Measurements from ENCODE around the gene ZSCAN18.

ZSCAN18 gene

GRCh38 chr19:58086825-58087710 lies 11.0 kb downstream of the ZSCAN18 start:
- DNase-seq (ENCODE audit: low read depth in 3 of 3, low spot score in 1 of 3), result no peak

DNA sequence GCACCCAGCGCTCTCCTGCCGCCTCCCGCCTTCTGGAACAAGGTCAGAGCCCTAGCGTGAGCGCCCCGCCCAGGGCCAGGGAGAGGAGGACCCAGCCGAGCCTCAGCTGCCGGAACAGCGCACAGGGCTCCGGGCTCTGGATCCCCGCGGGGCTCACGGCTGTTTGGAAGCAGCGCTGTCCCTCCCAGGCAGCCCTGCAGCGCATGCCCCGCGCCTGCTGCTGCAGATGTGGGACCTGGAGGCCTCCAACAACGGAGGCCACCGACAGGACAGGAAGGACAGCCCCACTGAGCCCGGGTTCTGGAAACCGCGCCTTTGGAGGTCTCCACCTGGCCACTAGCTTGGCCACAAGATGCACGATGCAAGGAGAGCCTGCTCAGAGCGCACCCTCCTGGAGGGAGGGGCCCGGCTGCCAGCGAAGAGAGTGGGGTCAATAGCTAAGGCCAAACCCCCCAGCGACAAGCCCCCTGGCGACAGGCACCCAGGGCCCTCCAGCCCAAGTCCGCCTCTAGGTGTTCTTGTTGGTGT lies 12.6 kb downstream of the ZSCAN18 start:
- no peak for DNase-seq (ENCODE audit: low read depth in 3 of 3, low spot score in 1 of 3)

DNA sequence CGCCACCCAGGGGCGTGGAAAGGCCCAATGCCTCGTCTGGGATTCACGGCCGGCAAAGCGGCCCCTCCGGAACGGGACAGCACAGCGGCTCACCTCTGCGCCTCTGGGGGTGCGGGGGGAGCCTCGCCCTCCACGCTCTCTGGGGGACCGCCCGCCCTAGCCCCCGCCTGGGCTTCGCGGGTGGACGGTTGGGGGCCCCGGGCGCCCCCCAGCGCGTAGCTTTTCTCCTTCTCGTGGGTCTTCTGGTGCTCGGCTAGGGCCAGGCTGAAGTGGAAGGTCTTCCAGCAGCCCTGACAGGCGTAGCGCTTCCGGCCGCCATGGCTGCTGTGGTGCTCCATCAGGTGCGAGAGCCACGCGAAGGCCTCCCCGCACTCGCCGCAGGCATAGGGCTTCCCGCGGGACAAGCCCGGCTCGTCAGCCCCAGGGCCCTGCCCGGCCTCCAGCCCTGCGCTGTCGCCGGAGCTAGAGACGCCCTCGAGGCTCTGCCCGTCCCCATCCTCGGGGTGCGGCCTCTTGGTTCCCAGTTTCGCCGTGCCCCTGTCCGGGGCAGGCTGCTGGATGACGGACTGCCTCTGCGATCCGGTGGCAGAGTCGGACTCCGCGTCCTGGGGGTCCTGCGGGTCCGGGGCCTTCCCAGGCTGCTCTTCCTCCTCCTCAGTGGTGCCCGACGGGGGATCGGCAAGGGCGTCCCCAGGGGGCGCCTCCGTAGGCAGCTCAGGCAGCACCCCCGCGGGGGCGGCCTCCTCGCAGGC lies 13.3 kb downstream of the ZSCAN18 start:
- DNase-seq (ENCODE audit: low read depth in 3 of 3, low spot score in 1 of 3), result no peak

DNA sequence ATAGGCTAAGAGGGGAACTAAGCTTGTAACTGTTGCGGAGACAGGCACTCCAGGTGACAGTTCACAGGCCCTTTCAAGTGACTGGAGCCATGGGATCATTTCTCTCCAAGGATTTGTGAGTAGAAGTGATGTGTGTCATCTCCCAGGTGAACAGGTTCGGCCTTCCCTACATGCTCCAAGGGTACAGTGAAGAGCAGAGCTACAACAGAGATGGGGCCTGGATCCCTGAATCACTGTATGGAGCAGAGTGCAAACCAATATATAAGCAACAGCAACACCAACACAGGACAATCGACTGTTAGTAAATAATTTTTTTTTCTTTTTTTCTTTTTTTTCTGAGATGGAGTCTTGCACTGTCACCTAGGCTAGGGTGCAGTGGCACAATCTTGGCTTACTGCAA lies 15.0 kb downstream of the ZSCAN18 start:
- no peak for DNase-seq (ENCODE audit: low read depth in 3 of 3, low spot score in 1 of 3)

DNA sequence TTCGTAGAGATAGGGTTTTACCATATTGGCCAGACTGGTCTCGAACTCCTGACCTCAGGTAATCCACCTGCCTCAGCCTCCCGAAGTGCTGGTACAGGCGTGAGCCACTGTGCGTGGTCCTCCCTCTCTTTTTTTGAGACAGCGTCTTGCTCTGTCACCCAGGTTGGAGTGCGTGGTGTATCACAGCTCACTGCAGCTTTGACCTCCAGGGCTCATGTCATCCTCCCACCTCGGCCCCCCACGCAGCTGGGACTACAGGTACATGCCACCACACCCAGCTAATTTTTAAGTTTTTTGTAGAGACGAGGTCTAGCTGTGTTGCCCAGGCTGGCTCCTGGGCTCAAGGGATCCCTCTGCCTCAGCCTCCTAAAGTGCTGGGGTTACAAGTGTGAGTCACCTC lies 18.2 kb downstream of the ZSCAN18 start:
- DNase-seq (ENCODE audit: low read depth in 3 of 3, low spot score in 1 of 3), result no peak

GRCh38 chr19:58067240-58067912 lies 30.7 kb downstream of the ZSCAN18 start:
- DNase-seq (ENCODE audit: low read depth in 3 of 3, low spot score in 1 of 3), result no peak

DNA sequence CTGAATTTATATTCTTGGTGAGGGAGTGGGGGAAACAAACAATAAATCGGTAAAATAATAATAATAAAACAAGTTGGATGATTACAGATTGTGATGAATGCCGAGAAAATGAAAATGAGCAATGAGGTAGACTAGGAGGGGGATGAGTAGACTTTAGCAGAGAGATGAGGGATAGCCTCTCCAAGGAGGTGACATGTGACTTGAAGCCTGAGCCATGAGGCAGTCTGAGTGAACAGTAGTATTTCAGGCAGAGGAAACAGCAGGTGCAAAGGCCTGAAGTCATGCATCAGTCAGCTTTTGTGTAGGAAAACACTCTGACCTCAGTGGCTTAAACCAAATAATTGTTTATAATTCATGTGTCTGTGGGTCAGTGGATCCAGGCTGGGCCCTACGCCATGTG lies 34.3 kb downstream of the ZSCAN18 start:
- DNase-seq (ENCODE audit: low read depth in 3 of 3, low spot score in 1 of 3), result no peak

DNA sequence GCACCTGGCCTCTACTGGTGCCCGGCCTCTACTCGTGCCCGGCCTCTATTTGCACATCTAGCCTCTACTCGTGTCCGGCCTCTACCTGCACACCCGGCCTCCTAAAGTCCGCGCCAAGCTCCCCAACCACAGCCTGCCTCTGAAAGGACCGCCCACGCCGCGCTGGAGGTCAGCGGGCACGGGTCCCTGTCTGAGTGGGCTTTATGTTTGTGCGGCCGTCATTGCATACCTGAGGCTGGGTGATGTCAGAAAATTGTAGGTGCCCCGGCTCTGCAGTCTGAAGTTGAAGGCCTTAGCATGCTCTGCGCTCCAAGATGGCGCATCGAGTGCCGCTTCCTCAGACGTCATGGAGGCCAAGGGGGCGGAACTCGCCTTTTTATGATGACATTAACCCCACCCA lies 37.8 kb downstream of the ZSCAN18 start:
- DNase-seq (ENCODE audit: low read depth in 3 of 3, low spot score in 1 of 3), result no peak

GRCh38 chr19:58059671-58060078 lies 38.4 kb downstream of the ZSCAN18 start:
- DNase-seq (ENCODE audit: low read depth in 3 of 3, low spot score in 1 of 3), result no peak

GRCh38 chr19:58059003-58059670 lies 38.9 kb downstream of the ZSCAN18 start, which contains the start of gene ZNF135:
Gene ZNF135, plus strand, starts transcription at chr19:58059282. Its CDS starts 721 bp downstream, at chr19:58060003.
- DNase-seq (ENCODE audit: low read depth in 3 of 3, low spot score in 1 of 3), result peak in 2 of 3 donors; percentile 2 to 38

DNA sequence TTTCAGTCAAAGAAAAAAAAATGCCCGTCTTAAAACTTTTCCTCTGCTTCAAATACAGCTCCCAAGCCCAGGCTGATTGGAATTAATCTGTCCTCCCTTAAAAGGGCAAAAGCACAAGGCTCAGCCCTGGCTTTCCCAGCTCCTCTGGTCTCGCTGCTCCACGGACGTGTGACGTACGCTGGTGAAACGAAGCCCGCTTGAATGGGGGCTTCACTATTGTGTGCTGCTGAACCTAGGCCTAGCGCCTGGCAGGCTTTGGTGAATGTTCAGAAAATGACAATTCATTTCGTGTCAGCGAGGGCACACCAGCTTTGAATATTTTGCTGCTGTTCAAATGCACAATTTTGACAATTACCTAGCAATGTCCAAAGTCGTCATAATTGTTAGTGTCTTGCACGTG lies 39.6 kb downstream of the ZSCAN18 start:
- DNase-seq (ENCODE audit: low read depth in 3 of 3, low spot score in 1 of 3), result no peak

GRCh38 chr19:58056861-58057260 lies 41.2 kb downstream of the ZSCAN18 start:
- DNase-seq (ENCODE audit: low read depth in 3 of 3, low spot score in 1 of 3), result no peak

DNA sequence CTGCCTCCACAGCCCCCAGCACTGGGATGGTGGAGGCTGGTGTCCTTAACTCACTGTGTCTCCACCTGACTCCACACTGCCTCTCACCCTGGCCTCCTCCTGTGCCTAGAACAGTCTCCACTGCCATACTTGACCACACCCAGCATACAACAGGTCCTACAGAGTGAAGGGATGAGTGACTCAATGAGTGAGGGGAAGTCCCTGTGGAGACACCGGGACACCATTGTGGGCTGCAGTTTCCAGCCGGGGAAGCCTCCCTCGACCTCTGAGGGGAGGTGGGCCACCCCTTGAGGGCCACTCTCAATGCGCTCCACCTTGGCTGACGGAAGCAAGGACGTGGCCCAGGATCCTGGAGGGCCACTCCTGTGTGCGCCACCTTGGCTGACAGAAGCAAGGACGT lies 41.8 kb downstream of the ZSCAN18 start:
- DNase-seq (ENCODE audit: low read depth in 3 of 3, low spot score in 1 of 3), result no peak

DNA sequence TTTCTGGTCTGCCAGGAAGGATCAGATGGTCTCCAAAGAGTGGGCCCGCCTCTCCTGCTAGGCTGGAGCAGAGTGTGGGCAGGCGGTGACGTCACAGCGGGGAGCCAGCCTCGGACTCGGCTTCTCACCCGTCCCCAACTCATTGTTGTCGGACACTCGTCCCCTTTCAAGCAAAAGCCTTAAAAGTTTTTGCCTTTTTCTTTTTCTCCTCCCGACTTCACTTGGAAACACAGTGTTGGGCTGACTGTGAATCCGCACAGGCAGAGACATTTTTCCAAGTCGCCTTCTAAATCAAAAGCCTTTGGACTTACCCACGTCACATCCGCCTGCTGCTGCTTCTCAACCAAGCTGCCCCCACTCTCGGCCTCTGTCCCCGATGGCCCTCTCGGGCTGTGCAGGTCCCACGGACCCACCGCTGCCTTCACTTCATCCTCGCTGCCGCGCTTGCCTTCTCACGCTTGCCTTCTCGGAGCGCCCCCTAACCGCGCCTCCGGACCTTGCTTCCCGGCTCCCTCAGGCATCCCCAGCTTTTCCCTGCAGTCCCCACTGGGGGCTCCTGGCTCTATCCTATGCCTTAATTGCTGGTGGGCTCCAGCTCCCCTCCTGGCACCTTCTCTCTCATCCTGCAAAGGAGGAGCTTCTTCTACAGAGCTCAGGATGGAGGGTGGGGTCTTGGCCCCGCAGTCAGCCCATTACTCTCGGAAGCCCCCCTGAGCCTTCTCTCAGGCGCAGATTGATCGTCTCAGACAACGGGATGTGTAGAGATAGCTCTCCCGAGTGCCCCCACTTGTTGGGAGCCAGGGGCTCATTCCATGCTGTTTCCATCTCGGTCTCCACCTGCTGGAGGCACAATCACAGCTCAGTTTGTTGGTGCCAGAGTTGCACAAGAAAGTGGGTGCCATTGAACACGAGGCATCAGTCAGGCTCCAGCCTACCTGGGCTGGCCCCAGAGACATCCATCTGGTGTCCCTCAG lies 42.8 kb downstream of the ZSCAN18 start:
- DNase-seq (ENCODE audit: low read depth in 3 of 3, low spot score in 1 of 3), result no peak

GRCh38 chr19:58053480-58054156 lies 44.4 kb downstream of the ZSCAN18 start:
- DNase-seq (ENCODE audit: low read depth in 3 of 3, low spot score in 1 of 3), result no peak

DNA sequence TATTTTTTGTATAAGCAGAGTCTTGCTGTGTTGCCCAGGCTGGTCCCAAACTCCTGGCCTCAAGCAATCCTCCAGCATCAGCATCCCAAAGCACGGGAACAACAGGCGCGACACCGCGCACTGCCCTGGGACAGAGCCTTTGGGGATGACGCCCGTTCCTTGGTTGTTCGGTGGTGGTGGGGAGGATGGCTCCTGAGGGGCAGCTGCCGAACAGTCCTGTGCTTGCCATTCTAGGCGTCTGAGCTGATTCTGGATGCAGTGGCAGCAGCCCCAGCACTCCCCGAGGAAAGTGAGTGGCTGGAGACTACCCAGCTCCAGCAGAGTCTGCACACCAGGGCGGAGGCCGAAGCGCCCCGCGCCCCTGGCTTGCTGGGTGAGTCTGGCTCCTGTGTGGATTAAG lies 45.8 kb downstream of the ZSCAN18 start:
- no peak for DNase-seq (ENCODE audit: low read depth in 3 of 3, low spot score in 1 of 3)

- no peak for DNase-seq (ENCODE audit: low read depth in 3 of 3, low spot score in 1 of 3)
These were observed 50.4 kb downstream of the ZSCAN18 start for GRCh38 chr19:58047672-58048071.

- DNase-seq (ENCODE audit: low read depth in 3 of 3, low spot score in 1 of 3), result no peak
These were observed 51.2 kb downstream of the ZSCAN18 start for GRCh38 chr19:58046856-58047255.

DNA sequence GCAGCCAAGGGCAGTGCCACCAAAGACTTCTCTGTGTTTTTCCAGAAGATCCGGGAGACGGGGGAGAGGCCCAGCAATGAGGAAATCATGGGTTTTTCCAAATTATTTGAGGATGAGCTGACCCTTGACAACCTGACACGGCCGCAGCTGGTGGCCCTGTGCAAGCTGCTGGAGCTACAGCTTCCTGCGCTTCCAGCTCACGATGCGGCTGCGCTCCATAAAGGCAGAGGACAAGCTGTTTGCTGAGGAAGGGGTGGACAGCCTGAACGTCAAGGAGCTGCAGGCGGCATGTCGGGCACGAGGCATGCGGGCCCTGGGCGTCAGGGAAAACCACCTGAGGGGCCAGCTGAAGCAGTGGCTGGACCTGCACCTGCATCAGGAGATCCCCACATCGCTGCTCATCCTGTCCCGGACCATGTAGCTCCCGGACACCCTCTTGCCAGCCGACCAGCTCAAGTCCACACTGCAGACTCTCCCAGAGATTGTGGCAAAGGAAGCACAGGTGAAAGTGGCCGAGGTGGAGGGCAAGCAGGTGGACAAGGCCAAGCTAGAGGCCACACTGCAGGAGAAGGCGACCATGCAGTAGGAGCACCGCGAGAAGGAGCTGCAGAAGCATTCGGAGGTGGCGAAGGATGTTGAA lies 52.5 kb downstream of the ZSCAN18 start:
- no peak for DNase-seq (ENCODE audit: low read depth in 3 of 3, low spot score in 1 of 3)

Measured in stimulated activated CD4-positive, alpha-beta T cell treated with anti-CD3 and anti-CD28 coated beads, TNF-alpha, amount 100 ng/mL, for 1 hour (primary cell).